Esophagus (tissue), 2 donors: Measurements from ENCODE around the gene L2HGDH. TPM values are rescaled to one million over a fixed set of nuclear protein-coding genes. Genes with fewer than 3 reads are reported as not detected.
"Not testable (repeated sequence)": the region's sequence is repeated elsewhere in the genome, so short reads cannot be mapped to it uniquely, and the experiment has no call there.

Experiments
- H3K27ac ChIP-seq, 2 donors: one replicate each; pipeline ENCODE4 v1.5.1; 2013; ENCODE audit warnings: low read depth in 2 of 2, mild to moderate bottlenecking in 2 of 2, inconsistent platforms in 1 of 2, low read length in 1 of 2, moderate library complexity in 1 of 2
- H3K27me3 ChIP-seq, 2 donors: one replicate each; pipeline ENCODE4 v1.6.1; 2013; ENCODE audit warnings: low read length in 2 of 2, control low read depth in 1 of 2, mild to moderate bottlenecking in 1 of 2; ENCODE audit not compliant: insufficient read depth in 2 of 2, control insufficient read depth in 1 of 2
- H3K36me3 ChIP-seq, 2 donors: one replicate each; pipeline ENCODE4 v1.6.1; 2013; ENCODE audit warnings: low read length in 1 of 2; ENCODE audit not compliant: control insufficient read depth in 2 of 2, insufficient read depth in 2 of 2
- H3K4me1 ChIP-seq, 2 donors: one replicate each; pipeline ENCODE4 v1.6.1; 2013; ENCODE audit warnings: low read length in 1 of 2; ENCODE audit not compliant: control insufficient read depth in 2 of 2, insufficient read depth in 2 of 2
- H3K4me3 ChIP-seq, 2 donors: one replicate each; pipeline ENCODE4 v1.5.1; 2013; ENCODE audit warnings: low read length in 2 of 2, mild to moderate bottlenecking in 2 of 2, low read depth in 1 of 2, moderate library complexity in 1 of 2
- H3K9me3 ChIP-seq, 2 donors: one replicate each; pipeline ENCODE4 v1.6.1; 2013; ENCODE audit warnings: mild to moderate bottlenecking in 2 of 2, low read depth in 1 of 2, low read length in 1 of 2, moderate library complexity in 1 of 2; ENCODE audit not compliant: control insufficient read depth in 2 of 2, insufficient read depth in 1 of 2
- WGBS, 2 donors: extraction: QIAGEN DNeasy Blood & Tissue Kit; methylation state at CpG; one replicate each; pipeline ENCODE4 v1.1.7; 2013; 5-methylcytosine and 5-hydroxymethylcytosine counted together
- polyA plus RNA-seq, 2 donors: library from polyadenylated mRNA; stranded (reverse); fragments of 200-250 nt; gene quantifications; one replicate each; pipeline ENCODE4 v1.2.3, GENCODE V29; 2013
- donor health status: healthy with polysubstance abuse.
- donor health status: Bipolar disorder and iron deficiency.

Gene L2HGDH
- polyA plus RNA-seq, result 1 to 10 TPM; 1.9 to 4.6 TPM

- Histone ChIP-seq H3K9me3 (no peaks in the 10 kb centered on the region), H3K27me3 (no peaks in the 10 kb centered on the region), H3K4me3 (peak within 1 kb of the TSS; percentile 65 to 77), H3K27ac (peak within 1 kb of the TSS; percentile 97), H3K4me1 (no peaks in the 10 kb centered on the region), H3K36me3 (no peaks in the 10 kb centered on the region)
- 0 to 1% methylated on average over 64 to 83 of the region's 83 CpGs for WGBS, 2 donors
These were observed at the start of gene L2HGDH, which contains the start of gene DMAC2L for GRCh38 chr14:50311972-50312733. TSS of gene L2HGDH (minus strand) at chr14:50312229. CDS start at chr14:50312150, 79 bp downstream. TSS of gene DMAC2L (plus strand) at chr14:50312324. CDS start at chr14:50321488, 9,164 bp downstream.

DNA sequence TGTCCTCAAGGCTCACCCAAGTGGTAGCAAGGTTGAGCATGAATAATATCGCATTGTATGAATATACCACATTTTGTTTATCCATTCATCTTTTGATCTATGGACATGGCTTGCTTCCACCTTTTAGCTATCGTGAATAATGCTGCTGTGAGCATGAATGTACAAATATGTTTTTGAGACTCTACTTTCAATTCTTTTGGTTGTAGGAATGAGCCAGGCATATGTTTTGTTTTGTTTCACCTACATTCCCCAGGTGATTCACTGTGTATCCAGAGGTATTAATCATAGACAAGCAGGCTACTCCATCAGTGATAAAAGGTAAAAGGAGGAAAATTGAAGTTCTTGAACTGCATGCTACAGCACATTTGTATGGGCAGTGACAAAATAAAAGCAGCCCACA lies 48.8 kb upstream of the L2HGDH start:
- Histone ChIP-seq H3K4me3 (no peak overlapping the region), H3K27ac (peak overlapping the region; percentile 38 to 79), H3K36me3 (no peaks in the 10 kb centered on the region), H3K4me1 (peaks cover 0 to 8% of the 10 kb centered on the region in 2 donors), H3K27me3 (no peaks in the 10 kb centered on the region), H3K9me3 (no peaks in the 10 kb centered on the region)
- 47 to 71% methylated on average over 2 of the region's 2 CpGs for WGBS, 2 donors

GRCh38 chr14:50360093-50360492 lies 48.1 kb upstream of the L2HGDH start:
- Histone ChIP-seq H3K27me3 (no peaks in the 10 kb centered on the region), H3K4me3 (no peak overlapping the region), H3K4me1 (peaks cover 0 to 8% of the 10 kb centered on the region in 2 donors), H3K27ac (no peak overlapping the region), H3K36me3 (no peaks in the 10 kb centered on the region), H3K9me3 (no peaks in the 10 kb centered on the region)
- WGBS, 2 donors, result 92 to 94% methylated on average over 3 of the region's 3 CpGs

DNA sequence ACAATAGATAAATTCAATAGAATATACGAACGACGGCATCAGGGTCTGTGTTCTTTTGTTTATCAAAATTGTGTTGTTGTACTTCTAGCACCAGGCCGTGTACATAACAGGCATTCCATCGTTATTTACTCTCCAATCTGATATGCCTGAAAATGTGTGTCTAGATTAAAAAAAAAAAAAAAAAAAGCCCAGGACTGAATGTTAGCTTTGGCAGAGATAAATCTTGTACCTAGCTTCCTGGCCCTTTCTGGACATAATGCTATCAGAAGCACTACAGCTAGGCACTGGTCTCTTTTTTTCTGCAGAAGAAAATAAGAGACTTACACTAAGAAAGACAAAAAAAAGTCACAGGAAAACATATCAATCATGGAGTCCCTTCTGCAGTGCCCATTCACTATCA lies 47.6 kb upstream of the L2HGDH start:
- H3K4me3 ChIP-seq, result no peak overlapping the region
- H3K9me3 ChIP-seq, result no peaks in the 10 kb centered on the region
- H3K27ac ChIP-seq, result no peak overlapping the region
- WGBS, 2 donors, result 65 to 96% methylated on average over 5 of the region's 5 CpGs
- H3K36me3 ChIP-seq, result no peaks in the 10 kb centered on the region
- H3K27me3 ChIP-seq, result no peaks in the 10 kb centered on the region
- peaks cover 0 to 8% of the 10 kb centered on the region in 2 donors for H3K4me1 ChIP-seq

GRCh38 chr14:50357753-50358395 lies 45.8 kb upstream of the L2HGDH start:
- 88 to 89% methylated on average over 4 of the region's 4 CpGs for WGBS, 2 donors
- Histone ChIP-seq H3K4me1 (peaks cover 0 to 8% of the 10 kb centered on the region in 2 donors), H3K4me3 (no peak overlapping the region), H3K36me3 (no peaks in the 10 kb centered on the region), H3K27ac (no peak overlapping the region), H3K27me3 (no peaks in the 10 kb centered on the region), H3K9me3 (no peaks in the 10 kb centered on the region)

DNA sequence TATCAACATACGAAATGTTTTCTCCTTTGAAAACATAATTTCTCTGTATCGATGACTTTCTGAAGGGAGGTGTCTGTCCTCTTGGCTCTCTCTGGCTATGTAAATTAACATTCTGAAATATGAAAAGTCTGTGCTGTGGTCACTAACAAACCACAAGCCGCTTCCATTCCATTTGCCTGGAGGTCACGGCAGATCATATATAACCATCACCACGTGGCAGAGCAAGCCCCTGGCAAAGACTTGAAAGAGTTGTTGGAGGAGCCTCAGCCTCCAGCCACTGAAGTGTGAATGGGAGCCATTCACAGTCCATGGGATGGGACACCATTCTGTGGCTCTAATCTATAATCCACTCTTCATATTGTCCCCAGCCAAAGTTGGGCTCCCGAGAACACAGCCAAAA lies 45.1 kb upstream of the L2HGDH start:
- H3K27ac ChIP-seq, result no peak overlapping the region
- no peaks in the 10 kb centered on the region for H3K9me3 ChIP-seq
- H3K4me3 ChIP-seq, result no peak overlapping the region
- H3K36me3 ChIP-seq, result no peaks in the 10 kb centered on the region
- no peaks in the 10 kb centered on the region for H3K27me3 ChIP-seq
- peaks cover 0 to 8% of the 10 kb centered on the region in 2 donors for H3K4me1 ChIP-seq
- 82 to 89% methylated on average over 6 of the region's 6 CpGs for WGBS, 2 donors

- not testable (repeated sequence) for H3K4me3 ChIP-seq, H3K36me3 ChIP-seq, H3K27me3 ChIP-seq, H3K4me1 ChIP-seq, H3K27ac ChIP-seq, H3K9me3 ChIP-seq
- 87 to 89% methylated on average over 3 of the region's 3 CpGs for WGBS, 2 donors
These were observed 44.3 kb upstream of the L2HGDH start for GRCh38 chr14:50356283-50356682.

- Histone ChIP-seq H3K4me1 (peaks cover 0 to 3% of the 10 kb centered on the region in 2 donors), H3K4me3 (no peak overlapping the region), H3K36me3 (no peaks in the 10 kb centered on the region), H3K9me3 (no peaks in the 10 kb centered on the region), H3K27me3 (no peaks in the 10 kb centered on the region), H3K27ac (no peak overlapping the region)
- WGBS, 2 donors, result 79 to 84% methylated on average over 1 of the region's 1 CpG
These were observed 43.7 kb upstream of the L2HGDH start for GRCh38 chr14:50355692-50356091.

GRCh38 chr14:50354527-50354926 lies 42.5 kb upstream of the L2HGDH start:
- 38 to 43% methylated on average over 1 of the region's 1 CpG for WGBS, 2 donors
- Histone ChIP-seq H3K27me3 (no peaks in the 10 kb centered on the region), H3K9me3 (no peaks in the 10 kb centered on the region), H3K36me3 (no peaks in the 10 kb centered on the region), H3K4me3 (no peak overlapping the region), H3K27ac (no peak overlapping the region), H3K4me1 (no peaks in the 10 kb centered on the region)
